HG02970 (cell line): ENCODE data around the gene TENT5A.

Source experiments
- ATAC-seq: cut with Tn5 transposase; IDR thresholded peaks from one replicate; pipeline ENCODE4 v1.9.1; 2021; ENCODE audit warnings: mild to moderate bottlenecking, moderate library complexity, moderate number of reproducible peaks; ENCODE audit not compliant: unreplicated experiment, low FRiP score

The TENT5A gene

DNA sequence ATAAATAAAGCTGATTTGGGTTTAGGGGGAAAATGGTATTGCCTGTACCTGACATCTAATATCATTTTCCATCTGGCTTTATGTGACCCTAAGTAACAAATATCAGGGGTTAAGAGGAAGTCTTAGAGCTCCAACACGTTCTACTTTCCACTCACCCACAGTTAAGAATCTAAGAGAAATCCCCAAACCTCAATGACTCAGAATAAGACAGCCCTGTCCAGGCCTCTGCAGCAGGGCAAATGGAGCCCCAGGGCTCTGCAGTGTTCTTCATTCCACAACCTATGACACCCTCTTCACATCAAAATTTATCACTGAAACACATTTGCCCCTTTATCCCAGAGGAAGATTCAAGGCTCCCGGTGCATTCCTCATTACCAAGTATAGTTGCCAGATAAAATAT, 20.3 kb upstream of the TENT5A start:
- ATAC-seq = peak; percentile 97

DNA sequence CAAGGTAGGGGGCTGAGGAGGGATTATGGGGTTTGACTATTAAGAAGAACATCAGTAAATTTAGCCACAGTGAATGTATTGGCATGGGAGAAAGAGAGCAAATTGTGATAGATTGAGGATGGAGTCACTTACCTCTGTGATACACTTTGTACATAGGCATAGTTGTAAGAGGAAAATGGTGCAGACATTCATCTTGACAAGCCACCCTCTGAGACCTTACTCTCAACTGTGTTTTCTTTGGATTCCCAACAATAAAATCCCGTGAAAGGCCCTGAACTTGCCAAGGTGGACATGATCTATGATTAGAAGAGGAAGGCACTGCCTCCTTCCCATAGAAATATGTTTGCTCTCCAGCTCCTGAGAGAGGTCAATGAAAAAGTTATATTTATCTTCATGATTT, 18.6 kb upstream of the TENT5A start:
- no peak for ATAC-seq

DNA sequence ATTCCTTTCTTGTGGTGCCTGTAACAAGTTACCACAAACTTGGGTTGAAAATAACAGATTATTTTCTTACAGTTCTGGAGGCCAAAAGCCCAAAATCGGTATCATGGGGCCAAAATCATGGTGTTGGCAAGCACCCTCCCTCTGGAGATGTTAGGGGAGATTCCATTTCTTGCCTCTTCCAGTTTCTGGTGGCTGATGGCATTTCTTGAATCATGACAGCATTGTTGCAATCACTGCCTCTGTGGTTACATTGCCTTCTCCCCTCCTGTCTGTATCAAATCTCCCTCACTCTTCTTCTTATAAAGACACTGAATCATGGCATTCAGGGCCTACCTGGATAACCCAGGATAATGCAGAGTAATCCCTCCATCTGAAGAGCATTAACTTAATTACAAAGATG, 17.9 kb upstream of the TENT5A start:
- no peak for ATAC-seq

DNA sequence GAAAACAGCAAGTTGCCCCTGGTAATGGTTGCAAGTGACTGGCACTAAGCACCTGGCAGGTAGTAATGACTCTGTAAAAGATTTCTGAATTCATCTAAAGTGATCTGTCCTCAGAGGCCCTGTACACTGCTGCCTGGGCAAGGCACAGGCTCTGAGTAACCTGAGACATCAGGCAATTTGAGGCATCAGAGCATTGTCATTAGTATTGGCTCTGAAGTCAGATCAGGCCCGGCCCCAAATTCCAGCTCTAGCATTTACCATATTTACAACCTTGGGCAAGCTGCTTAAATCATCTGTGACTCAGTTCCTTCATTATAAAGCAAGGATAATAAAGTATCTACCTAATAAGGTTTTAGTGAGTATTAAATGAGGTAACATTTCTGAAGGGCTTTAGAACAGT, 17.3 kb upstream of the TENT5A start:
- no peak for ATAC-seq

DNA sequence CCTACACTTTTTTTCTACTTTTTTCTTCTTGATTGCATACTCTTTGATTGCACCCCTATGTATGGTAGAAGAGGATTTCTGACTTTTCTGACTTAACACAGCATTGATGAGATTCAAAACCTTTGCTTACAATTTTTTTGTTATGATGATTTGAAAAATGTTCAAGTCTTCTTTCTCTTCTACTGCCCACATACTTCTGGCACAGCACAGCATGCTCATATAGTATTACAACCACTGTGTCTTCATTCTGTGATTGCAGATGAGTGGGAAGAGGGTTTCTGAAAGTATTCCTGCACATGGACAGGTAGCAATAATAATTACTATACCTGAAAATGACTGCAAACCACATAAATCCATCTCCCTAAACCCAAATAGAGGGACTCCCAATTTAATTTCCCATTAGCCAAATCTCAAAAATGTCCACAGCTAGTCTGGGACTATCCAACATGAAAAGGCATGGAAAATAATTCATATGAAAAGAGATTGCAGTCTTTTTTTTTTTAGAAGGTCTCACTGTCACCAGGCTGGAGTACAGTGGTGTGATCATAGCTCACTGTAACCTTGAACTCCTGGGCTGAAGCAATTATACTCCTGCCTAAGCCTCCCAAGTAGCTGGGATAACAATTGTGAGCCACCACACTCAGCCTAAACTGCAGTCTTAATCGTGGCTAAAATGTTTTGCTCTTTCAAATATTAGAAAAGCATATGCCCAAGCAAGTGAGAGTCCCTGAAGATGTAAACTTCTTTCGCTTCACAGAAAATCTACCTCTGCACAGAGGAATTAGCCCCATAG, 15.9 kb upstream of the TENT5A start:
- no peak for ATAC-seq

DNA sequence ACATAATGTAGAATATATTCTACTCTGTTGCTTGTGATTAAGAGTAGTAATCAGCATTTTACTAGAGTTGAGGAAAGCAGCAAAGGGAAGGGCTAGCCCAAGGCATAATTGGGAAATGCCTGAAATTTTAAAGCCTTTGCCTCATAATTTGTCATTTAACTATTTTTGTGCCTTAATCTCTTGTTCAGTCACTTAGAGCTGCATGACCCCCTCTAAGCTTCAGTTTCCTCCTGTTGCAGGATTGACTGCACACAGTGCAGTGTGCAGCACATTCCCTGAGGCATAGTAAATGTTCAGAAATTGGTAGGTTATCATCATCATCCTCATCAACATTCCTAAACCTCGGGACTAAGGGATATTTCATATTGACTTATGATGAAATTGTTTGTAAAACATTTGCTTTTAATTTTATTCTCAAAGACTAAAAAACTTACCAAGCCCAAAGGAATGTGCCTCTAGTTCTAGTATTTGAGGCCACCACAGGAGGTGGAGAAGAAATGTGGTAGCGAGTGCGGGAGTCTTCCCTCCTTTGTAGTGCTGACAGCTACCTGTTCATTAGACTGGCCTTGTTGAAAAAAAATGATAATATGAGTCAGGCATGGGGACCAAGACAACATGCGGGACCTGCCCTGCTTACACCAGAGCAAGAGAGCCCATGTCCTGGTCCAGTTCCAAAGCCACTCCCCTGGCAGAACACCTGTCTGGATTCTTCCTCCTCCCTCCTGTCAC, 14.8 kb upstream of the TENT5A start:
- ATAC-seq = no peak

DNA sequence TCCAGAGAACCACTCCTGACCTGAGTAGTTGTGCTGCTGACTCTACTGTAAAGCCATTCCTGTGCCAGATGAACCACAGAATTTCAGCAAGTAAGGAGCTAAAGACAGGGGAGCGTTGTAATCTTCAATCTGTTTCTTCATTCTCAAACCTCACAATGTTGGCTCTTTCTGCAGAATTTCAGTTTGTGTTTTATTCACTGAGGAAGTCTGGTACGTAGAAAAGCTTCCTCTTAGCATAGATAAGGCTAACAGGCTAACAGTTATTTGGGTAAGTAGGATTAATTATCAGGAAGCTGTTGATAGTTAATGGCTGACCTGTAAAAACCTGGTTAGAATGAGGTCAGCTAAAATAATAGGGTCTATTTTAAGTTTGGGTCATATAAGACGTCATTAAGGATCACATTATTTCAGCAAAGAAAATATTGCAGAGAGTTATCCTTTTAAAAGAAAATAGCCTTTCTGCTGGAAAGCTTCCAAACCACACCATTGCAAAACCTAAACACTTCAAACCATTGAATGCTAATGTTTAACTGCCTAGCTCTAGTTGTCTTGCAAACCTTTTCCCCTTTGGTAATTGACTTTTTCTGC, 14.1 kb upstream of the TENT5A start:
- no peak for ATAC-seq

DNA sequence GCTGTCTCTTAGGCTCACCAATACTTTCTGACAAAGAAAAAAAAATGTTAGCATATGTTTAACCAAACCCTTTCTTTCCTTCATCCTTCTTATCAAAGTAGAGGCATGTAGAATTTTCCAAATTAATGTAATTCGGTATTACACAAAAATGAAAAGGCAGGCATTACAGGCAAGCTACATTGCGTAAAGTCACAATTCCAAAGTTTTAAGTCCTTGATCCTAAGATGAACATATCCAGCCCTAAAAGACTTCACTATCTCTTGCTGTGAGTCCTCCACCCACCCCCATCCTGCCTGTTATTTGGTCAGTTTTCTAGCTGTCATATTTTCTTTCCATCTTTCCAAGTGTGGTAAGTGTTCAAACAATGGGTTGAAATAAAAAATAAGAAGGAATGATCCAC, 12.1 kb upstream of the TENT5A start:
- no peak for ATAC-seq

DNA sequence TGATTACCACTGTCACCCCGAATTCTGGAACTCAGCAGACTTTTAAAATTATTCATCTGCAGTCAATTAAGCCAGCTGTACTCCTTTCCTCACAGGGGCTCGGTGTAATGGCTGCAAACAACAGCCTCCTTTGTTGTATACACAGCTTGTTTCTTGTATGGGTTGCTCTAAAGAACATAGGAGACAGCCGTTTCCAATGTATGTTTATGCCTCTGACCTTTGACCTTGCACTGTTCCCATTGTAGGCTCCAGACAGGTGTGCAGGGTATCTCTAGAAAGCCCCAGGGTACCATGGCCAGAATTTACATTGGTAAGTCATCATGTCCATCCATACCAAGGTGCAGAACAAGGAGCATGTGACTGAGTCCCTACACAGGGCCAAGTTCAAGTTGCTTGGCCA, 11.5 kb upstream of the TENT5A start:
- no peak for ATAC-seq

DNA sequence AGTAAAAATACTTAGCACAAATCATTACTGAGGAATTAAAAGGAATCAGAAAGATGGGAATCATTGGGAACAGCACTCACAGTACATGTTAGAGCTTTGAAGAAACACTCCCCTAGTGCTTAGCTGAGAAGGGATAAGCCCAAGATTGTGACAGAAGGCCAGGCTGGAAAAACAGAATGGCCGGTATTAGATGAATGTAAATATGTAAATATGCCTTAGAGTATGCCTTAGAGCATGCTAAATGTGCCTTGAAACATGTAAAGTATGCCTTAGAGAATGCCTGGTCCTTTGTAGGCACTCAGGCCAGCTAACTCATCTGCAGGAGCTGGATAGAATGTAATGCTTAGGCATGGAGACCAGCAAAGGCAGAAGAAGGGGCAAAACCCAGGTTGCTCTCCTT, 10.6 kb upstream of the TENT5A start:
- ATAC-seq = no peak

DNA sequence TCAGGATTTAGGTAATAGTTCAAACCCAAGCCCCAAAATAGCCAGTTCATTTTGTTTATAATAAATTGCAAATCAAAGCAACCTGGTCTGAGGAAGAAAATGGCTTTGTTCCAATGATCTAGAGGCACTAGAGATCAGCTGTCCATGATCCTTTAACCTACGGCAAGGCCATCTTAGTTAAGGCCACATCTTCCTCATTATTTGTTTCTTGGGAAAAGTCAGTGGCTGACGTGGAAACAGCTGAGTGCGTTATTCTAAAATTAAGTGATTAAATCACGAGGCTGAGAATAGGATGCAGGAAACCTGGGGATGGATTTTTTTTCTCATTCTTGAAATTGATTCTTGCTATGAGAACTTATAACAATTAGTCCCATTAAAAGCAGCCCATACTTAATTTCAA, 10.1 kb upstream of the TENT5A start:
- no peak for ATAC-seq

DNA sequence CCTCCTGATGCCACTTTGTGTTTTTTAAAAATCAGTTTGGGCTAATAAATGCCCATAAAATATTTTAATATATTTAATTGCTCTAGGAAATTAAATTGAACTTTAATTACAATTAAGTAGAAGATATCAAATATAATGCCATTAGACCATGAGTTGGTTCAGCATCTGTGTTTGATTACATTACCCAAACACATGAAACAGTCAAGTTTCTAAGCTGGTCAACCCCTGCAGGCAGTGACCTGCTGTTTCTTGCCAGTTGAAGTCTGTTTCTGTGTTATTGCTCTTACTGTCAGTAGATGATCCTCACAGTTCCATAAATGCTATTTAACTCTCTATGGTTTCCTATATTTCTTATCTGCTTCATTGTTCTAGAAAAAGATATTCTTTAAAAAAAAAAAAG, 9.7 kb upstream of the TENT5A start:
- ATAC-seq = no peak

DNA sequence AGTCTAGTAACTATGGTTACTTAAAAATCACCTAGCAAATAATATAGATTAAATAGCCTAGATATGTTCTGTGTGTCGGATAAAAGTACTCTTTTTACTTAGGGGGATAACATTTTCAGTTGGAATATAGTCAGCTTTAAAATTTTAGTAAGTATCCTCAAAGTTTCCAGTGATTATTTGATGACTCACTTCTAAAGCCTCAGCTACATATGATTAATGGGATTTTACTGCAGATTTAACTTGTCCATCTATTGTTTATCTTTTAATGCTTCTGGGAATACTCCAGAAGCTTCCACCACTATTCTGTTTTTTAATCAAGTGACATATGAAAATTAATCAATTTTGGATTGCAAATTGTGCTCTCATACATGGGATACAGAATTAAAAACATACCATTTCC, 8.7 kb upstream of the TENT5A start:
- no peak for ATAC-seq

DNA sequence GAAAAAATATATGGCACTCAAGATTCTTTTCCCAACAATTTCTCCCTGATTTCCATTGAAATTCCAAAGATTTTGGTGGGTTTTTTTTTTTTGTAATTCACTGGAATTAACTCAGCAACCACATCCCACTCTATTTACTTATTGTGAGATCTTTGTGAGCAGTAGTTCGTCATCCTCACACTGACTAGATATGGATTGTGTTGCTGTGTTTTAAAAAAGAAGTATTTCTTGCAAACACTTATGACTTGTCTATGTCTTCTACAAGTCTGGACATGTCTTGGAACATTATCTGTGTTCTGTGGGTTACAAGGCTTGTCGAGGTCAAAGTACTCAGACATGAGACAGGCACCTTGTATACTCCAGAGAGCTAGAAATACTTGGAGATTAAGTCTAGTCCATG, 7.3 kb upstream of the TENT5A start:
- ATAC-seq = no peak

DNA sequence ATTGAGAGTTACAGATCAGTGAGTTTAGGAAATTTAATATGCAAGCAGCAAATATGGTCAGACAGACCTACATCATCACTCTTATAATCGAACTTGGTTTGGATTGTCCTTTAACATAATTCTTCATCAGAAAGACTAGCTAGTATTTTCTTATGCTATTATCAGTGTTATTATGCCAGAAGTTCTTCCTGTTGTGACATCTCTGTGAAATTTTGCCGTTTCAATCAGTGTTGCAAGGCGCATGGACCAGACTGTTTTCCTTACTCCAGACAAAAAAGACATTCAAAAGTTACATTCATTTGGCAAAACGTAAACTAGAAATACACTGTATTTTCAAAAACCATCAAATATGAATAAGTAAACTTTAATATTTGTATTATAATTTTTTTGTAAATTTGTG, 5.7 kb upstream of the TENT5A start:
- ATAC-seq = no peak

DNA sequence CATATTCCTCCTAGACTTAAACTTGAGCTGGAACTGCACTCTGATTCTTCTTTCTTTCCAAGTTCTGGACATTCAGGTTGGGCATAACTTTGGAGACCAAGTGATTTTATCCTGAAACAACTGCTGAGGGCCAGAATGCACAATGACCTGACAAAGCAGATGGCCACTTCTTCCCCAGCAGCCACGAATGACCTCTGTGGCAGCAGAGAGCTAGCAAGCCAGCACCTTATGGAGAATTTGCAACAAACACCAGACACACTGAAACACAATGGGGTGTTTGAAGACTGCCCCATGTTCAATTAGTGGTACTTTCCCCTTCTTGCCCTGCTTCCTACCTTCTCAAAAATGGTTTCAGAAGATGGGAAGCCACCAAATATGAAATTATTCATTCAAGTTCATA, 4.2 kb upstream of the TENT5A start:
- no peak for ATAC-seq

DNA sequence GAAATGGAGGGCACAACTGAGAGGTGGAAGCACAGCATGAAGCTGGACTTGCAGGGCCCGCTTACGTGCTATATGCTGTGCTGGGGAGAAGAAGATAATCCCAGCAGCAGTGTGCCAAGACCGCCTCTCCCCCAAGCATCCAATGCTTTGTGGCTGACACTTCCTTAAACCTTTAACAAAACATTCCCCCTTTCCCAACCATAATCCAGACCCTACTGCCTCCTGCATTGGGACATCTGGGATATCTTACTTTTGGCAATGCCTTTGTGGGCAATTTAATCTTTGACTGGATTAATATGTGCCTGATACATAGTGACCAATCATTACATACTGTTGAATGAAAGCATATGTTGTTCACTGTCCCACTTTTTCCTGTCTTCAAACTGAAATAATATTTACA, 3.1 kb upstream of the TENT5A start:
- ATAC-seq = no peak

DNA sequence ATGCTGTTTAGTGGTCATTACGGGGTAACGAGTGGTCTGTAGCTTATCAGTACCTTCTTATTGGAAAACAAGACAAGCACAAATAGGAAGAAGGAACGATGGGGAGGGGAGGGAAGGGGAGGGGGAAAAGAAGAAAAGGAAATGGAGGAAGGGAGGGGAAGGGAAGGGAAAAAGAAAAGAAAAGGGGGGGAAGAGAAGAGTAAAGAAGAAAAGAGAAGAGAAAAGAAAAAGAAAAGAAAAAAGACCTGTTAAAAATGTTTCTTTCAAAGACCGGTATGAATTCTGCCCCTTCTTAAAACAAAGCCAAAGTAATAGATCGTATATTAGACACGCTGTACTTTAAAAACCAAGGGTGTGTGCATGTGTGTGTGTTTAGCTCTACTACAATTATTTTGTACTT, 2.4 kb upstream of the TENT5A start:
- ATAC-seq = no peak

DNA sequence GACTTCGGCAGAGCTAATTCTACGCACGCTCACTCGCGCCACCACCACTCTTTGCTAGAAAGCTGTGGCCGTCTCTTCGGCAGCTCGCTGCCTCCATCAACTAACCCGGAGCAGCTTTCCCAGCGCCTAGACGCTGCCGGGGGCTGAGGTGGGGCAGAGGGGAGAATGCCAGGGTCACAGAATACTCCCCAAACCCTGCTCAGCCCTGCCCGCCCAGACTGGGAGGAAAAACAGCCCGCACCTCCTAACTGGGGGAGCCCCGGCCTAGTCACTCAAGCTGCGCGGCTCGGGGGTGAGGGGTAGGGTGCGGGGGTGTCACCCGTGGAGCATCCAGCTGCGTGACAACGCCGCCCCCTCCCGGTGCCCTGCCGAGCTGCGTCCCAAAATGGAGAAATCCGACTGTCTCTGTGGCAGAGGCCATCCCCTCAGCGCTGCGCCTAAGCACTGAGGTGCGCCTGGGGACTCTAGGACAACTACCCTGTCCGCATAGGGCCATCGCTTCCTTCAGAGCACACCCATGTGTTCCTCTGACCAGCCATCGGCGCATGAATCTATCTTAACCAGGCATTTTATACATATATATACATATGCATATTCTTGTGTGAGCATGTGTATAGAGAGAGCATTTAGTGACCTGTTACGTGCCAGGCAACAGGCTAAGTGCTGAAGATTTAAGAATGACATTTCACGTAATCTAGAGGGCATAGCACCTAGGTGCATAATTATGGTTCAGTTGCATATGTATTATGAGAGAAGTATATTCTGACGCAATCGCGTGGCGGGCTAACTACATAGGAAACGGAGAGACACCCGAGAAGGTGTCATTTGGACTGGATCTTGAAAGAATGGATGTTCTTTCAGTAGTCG, 1.5 kb upstream of the TENT5A start:
- ATAC-seq = peak; percentile 30

DNA sequence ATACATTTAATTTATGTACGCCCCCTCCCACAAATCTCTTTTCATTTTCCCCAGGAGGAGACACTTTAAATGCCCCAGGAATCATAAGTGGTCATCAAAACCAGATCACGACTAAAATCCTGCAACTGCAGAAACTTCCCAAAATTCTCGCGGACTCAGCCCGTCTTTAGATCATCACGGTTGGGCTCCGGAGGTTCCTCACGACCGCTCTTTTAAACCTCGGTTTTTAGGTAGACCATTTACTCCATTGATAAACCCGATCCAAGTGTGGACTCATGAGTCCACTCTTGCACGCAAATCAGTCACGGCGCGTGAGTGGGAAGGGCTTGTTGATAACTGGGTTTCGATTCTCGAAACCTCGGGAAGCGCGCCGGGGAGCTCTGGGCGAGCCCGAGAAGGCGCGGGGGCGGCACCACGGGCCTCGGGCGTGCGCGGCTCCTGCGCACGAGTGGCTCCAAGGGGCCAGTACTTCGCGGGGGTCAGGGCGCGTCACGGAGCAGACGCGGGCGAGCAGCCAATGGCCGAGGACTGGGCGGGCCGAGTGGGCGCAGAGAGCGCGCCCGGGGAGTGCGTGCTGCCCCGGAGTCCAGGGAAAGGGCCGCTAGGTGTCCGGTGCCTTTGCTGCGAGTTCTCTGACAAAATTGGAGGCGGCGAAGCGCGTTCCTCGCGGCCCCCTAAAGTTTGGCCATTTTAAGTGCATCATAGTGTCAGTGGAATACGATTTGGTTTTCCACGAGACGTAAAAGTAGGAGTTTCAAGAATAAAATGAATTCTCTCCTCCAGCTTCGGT, 635 bp upstream of the TENT5A start:
- ATAC-seq = no peak
